ENCODE results near the gene NFE2L2.

DNA sequence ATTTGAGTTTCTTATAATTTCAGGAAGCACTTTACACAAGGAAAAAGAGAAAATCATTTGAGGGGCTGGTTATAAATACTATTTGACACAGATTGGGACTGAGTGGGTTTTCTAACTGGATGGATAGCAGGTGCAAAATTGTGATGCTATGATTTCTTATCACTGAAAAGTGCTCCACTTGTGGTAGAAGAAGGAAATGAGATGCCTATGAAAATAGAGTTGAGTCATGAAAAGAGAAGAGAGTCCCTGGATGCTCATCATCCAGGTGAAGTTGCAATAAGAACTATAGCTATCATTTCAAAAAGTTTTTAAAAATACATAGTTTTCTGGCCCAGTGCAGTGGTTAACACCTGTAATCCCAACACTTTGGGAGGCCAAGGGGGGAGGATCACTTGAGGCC, 39.4 kb upstream of the NFE2L2 start:
- TF ChIP-seq YY1 (IDR thresholded peaks at IDR 0.05; ENCODE audit: insufficient read depth, insufficient read length): no peak
- TF ChIP-seq SUZ12 (IDR thresholded peaks at IDR 0.05; ENCODE audit: extremely low read depth, insufficient read depth, insufficient read length): no peak
